SKM-1 treated with dmso at 0.1 percent for 144 hours (cell line): Measurements from ENCODE around the gene SPEM3.

Experiments
- DNase-seq: peaks from one replicate; lab custom pipeline; 2025; ENCODE audit not compliant: unreplicated experiment; lab: John Stamatoyannopoulos, UW

SPEM3 gene

DNA sequence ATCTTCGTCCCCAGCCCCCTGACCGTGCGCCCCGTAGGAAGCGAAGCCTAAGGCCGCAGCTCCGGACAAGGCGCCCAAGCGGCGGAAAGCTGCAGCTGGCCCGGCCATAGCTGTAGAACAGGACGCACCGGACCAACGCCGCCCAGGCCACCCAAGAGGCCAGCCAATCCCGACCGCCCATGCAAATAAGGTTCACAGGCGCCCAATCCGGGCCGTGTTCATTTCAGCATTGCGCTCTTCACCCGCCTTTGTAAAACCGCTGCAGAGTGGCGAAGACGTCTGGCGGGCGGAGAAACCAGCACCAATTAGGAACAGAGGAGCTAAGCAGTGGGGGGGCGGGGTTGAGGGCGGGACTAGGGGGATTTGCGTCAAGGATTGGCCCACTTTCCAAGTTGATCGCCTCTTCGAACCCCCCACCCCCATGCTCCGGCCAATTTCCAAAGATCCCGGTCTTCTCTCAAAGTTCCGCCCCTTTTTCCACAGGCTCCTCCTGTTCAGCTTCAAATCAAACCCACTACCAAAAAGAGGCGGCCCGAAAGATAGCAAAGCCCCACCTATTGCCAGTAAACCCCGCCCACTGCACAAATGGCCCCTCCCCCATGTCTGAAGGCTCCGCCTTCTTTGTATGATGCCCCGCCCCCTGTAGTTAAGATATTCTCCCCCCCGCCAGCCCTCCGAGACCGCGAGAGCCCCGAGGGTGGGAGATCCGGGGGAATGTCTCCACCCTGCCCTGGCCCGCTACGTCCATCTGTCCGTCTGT is 24.5 kb upstream of the SPEM3 start, which contains the start of gene TMEM256:
Gene TMEM256, minus strand, starts transcription at position 121 of the 760 bp plus-strand sequence. Its CDS starts 13 bp downstream, at position 108.
- DNase-seq = peak; percentile 81

DNA sequence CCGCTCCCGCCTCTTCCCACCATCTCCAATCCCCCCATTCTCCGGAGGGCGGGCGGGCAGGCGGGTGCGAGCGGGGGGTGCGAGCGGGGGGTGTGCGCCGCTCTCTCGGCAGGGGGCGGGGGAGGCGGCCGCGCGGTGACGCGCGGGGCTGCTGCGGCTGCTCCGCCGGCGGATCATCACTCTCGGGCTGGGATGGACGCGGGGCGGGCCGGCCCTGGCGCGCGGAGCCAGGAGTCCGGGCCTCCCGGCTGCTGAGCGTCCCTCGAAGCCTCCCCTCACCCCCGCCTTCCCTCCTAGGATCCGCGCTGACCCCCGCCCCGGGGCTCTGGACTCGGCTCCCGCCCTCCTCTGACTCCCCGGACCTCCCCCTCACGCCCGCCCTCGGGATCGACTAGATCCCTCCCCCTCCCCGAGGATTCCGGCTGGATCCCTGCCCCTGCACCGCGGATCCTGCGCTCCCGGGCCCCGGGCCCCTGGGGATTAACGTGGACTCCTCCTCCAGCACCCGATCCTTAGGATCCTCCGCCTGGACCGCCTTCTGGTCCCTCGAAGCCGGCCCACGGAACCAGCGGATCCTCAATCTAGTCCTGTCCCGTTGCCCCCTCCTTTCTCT is 23.8 kb upstream of the SPEM3 start:
- no peak for DNase-seq

DNA sequence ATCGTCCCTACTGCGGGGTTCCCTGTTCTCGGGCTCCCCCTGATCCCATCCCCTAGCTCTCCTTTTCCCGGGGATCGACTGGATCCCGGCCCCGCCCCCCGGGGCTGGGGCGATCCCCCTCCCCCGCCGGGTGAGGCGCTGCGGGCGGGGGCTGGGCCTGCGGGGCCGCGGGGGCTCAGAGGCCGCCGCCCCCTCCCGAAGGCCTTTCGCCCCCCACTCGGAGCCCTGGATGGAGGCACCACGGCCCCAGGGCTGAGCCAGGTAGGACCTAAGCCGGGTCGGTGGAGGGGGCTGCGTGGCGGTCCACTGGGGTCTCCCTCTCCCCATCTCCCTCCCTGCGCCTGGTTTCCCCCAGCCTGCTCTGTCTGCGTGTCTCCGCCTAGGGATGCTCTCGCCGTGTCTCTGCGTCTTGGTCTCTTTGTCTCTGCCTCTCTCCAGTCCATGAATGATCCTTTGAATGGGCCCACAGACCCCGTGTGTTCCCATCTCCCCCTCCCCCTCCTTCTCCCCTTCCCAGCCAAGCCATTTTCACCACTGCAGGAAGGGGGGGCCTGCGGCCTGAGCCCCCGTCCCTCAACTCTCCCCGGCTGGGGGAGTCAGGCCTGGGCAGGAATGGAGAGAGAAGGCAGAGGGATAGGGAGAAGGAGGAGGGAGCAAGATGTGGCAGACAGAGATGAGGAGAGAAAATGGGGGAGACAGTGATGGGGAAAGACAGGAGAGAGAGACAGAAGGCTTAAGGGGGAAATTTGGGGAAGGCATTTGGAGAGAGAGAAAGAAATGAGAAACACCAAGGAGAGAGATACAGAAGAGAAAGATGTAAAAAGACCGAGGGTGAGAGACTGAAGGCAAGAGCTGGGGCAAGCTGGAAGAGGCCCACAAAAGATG is 23.1 kb upstream of the SPEM3 start:
- no peak for DNase-seq

DNA sequence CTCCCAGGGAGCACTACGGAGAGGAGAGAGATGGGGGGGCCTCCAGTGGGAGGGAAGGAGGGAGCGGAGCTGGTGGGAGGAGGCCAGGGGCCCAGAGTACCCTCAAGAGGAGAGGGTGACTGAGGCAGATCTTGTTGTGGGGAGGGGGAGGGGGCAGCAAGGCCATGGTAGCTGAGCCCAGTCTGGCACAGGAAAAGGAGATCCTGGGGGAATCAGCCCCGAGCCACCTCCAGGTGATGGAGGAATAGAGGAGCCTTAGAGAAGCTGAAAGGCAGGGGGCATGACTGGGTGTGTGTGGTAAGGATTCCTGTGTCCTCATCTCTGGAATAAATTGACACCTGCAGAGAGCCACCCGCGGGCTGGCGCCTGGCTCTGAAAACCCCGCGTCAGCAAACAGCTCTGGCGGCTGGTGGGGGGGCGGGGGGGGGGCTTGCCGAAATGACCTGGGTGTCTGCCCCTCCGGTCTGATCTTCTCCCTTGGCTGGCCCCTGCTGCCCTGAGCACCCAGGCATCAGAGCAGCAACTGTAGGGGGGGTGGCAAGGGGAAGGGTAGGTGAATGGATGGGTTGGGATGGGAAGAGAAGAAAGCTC is 22.3 kb upstream of the SPEM3 start:
- no peak for DNase-seq

DNA sequence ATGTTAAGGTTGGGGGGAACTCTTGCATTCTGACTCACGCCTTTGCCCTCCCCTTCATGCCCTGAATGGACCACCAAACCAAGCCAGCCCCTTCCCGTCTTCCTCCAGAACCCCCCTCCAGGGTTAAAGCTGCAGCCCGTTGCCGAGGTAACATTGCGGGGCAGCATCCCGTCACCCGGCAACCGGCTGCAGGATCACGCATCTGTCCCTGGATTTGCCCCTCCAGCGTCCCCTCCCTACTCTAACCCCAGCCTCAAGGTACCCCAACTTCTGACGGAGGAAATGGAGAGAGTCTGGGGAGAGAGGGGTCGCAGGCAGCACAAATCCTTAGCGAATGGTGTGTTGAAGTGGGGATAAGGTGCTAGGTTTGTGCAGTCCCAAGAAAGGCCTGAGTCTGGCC is 21.6 kb upstream of the SPEM3 start:
- DNase-seq = no peak

DNA sequence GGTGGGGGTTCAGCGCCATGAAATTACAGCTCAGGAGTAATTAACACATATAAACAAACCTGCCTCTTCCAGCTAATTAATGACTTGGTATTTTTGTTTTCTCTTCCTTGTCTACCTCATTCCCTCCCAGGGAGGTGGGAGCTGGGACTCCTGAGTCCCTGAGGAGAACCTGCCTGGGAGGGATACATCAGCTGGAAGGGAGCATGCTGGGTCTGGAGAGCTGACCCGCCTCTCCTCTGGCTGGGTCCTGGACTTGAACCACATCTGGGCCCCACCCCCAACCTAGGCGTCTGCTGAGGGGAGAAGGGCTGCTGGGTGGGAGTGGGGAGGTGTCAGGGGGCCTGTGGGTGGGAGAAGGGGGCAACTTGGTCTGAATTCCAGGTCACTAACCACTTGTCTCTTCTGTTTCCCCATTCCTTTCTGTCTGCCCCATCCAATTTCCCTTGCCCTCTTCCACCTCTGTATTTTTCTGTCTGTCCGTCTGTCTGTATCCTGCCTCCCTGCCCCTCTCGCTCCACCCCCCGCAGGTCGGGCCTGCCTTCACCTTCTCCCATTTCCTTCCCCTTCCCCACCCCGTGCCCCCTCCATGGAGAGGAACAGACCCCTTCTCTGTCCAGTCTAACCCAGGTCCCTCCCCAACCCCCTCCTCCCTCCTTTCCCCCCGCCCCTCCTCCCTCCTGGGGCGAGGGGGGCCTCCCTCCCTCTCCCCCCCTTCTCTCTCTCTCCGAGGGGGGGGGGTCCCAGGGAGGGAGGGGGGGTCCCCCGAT is 21.0 kb upstream of the SPEM3 start, which contains the start of gene NLGN2:
Gene NLGN2, plus strand, starts transcription at position 361 of the 767 bp plus-strand sequence. CDS start 411 bp downstream, outside the sequence.
- DNase-seq = no peak

DNA sequence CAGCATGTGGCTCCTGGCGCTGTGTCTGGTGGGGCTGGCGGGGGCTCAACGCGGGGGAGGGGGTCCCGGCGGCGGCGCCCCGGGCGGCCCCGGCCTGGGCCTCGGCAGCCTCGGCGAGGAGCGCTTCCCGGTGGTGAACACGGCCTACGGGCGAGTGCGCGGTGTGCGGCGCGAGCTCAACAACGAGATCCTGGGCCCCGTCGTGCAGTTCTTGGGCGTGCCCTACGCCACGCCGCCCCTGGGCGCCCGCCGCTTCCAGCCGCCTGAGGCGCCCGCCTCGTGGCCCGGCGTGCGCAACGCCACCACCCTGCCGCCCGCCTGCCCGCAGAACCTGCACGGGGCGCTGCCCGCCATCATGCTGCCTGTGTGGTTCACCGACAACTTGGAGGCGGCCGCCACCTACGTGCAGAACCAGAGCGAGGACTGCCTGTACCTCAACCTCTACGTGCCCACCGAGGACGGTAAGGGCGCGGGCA is 20.4 kb upstream of the SPEM3 start:
- no peak for DNase-seq

DNA sequence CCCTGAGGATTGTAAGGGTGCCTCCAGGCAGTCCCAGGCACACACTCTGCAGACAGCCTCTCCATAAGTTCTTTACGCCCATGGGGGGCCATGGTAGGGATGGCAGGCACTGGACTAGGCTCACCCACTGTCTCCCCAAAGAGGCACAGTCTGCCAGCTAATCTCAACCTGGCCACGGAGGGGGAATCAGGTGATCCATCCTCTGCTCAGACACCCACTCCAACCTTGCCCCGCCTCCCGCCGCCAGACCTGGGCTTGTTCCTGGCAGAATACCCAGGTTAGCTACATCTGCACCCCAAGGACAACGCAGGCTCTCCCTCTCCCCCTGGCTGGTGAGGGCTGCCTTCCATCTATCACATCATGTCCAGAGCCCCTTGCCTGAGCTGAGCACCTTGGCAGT is 19.8 kb upstream of the SPEM3 start:
- no peak for DNase-seq

DNA sequence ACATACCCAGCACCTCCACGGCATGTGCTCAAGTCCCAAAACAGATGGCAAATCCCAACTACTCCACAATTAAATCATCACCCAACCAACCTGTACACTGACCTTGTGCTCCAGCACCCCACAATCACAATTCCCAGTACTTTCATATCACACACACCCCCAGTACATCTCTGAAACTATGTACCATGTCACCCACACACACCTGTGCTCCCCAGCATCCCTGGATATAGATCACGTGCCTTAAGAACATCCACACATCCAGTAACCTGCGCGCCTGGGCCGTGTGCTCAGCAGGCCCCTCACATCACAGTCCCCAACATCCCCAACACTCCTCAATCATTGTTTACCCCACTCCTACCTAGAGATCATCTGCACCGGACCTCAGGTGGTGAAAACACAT is 18.9 kb upstream of the SPEM3 start:
- DNase-seq = no peak

DNA sequence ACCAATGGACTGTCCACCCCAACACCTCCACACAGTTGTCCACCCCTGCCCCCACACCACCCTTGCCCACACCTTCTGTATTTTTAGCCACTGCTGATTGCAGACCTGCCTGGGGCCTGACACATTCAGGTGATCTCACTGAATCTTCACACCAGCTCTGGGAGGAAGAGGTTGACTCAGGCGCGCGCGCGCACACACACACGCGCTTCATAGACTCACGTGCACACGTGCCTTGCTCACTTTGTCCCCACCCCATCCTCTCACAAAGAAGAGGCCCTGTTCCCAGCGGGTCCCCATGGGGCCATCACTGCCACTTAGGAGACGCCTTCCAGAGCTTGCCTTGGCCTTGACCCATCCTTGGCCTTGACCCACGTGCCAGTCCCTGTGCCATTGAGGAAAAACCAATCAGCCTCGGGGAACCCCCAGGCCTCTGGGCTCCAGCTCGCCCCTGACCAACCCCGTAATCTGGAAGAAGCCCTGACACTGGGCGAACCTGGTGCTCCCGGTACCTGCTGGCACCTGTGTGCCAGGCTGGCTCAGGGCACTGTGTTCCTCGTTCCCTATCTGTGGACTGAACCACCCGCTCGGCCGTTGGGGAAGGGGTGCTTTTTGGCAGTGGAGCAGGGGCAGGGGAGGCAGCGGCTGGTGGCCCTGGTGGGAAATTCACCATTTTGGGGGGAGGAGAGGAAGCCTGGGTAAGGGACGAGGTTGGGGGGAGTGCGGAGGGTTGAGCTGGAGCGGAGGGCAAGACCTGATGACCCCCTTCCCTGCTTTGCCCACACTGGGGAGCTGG is 17.8 kb upstream of the SPEM3 start:
- DNase-seq = no peak

DNA sequence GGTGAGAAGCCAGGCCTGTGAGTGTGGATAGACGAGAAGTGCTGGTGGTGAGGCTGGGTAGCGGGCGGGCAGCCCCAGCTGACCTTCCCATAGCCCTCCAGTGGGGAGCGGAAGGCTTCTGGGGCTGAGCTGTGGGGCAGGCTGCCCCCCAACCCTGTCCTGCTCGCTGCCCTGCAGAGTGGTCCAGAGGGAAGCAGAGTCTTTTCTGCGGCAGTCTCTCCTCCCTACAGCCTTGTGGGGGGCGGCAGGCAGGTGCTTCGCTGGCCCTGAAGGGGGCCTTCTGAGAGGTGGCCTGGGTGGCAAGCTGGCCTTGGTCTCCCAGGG is 17.3 kb upstream of the SPEM3 start:
- no peak for DNase-seq

DNA sequence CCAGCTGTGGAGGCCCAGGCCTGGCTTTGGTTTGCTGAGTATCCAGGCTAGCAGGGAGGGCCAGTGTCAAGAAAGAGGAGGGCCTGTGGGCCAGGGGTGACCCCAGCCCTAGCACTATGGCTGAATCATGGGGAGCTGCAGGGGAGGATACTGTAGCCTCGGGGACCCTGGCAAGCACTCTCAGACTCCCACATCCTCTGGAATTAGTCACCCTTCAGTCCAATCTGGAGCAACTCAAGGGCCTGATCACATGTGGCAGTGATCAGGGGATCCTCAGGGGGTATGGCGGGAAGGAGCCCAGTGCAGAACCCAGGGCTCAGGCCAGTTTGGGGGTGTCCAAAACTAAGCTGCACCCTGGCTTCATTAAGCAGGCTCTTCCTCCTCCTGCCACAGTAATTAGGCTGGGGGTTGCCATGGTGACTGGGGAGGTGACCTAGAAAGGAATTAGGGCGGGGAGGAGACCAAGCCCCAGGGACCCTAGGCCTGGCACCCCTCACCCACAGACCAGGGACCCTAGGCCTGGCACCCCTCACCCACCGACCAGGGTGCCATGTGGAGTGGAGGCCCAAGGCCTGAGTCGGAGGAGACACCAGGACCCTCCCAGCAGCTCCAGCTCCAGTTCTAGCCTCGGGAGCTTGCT is 15.2 kb upstream of the SPEM3 start:
- no peak for DNase-seq

DNA sequence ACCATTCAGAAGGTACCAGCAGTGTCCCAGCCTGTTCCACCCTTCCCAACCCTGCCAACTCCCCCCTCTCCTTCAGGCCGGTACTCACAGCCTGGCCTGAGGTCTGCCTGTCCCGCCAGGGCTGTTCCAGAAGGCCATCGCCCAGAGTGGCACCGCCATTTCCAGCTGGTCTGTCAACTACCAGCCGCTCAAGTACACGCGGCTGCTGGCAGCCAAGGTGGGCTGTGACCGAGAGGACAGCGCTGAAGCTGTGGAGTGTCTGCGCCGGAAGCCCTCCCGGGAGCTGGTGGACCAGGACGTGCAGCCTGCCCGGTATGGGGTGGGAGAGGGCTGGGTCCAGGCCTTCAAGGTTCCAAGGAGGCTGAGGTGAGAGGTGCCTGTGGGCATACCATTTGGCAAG is 13.8 kb upstream of the SPEM3 start:
- no peak for DNase-seq

DNA sequence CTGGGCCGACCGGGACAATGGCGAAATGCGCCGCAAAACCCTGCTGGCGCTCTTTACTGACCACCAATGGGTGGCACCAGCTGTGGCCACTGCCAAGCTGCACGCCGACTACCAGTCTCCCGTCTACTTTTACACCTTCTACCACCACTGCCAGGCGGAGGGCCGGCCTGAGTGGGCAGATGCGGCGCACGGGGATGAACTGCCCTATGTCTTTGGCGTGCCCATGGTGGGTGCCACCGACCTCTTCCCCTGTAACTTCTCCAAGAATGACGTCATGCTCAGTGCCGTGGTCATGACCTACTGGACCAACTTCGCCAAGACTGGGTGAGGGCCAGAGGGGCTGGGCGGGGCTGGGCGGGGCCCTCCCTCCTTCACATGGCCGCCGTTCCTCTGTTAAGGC is 12.9 kb upstream of the SPEM3 start:
- no peak for DNase-seq

DNA sequence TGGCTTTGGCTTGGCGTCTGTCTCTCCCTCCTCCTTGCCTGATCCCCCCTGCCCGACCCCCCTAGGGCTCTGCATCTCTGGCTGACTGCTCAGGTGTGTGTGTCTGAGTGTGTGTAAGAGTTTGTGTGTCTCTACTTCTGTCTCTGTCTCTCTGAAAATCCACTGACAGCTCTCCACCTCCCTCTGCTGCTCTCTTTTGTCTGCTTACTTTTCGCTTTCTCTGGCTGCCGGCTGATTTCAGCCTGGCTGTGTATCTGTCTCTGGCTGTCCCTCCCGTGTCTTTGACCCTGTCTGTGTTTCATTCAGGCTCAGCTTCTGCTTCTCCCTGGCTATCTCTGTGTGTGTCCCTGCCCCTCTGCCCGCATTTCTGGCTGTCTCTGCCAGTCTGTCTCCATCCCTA is 12.3 kb upstream of the SPEM3 start:
- DNase-seq = no peak

DNA sequence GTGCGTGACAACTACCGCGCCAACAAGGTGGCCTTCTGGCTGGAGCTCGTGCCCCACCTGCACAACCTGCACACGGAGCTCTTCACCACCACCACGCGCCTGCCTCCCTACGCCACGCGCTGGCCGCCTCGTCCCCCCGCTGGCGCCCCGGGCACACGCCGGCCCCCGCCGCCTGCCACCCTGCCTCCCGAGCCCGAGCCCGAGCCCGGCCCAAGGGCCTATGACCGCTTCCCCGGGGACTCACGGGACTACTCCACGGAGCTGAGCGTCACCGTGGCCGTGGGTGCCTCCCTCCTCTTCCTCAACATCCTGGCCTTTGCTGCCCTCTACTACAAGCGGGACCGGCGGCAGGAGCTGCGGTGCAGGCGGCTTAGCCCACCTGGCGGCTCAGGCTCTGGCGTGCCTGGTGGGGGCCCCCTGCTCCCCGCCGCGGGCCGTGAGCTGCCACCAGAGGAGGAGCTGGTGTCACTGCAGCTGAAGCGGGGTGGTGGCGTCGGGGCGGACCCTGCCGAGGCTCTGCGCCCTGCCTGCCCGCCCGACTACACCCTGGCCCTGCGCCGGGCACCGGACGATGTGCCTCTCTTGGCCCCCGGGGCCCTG is 11.5 kb upstream of the SPEM3 start:
- no peak for DNase-seq

DNA sequence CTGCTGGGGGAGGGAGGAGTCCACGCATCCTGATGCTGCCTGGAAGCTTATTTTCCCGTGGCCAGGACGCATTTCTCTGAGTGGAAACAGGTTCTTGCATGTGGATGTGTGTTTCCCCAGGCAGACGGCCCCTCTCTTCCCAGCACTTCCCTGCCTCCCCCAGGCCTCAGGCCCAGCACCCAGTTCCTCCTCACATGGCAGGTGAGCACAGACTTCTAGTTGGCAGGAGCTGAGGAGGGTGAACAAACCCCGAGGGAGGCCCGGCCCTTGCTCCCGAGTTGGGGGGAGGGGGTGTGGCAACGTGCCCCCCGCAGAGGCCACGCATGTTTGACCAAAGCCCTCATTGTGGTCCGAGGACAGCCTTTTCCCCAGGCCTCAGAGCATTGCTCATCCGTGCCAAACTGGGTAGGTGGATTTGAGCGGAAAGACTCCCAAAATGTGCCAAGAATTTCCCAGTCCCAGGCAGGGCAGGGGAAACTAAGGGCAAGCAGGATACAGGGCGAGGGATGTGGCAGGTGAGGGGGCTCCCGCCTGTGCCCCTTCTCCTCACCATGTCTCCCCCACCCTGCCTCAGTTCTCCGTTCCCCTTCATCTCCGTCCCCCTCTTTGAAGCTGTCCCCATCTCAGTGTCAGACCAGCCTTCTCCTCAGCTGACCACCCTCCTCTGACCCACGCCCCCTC is 10.0 kb upstream of the SPEM3 start:
- no peak for DNase-seq
